Lower leg skin (tissue), 4 donors: ENCODE measurements around the gene RNF11. TPM values are rescaled to one million over a fixed set of nuclear protein-coding genes. Genes with fewer than 3 reads are reported as not detected.

Experiments used
- DNase-seq, 2 donors: peaks; one replicate each; pipeline ENCODE4 v3.0.0-alpha.2; 2019; ENCODE audit warnings: low spot score in 2 of 2
- H3K4me3 ChIP-seq: fragments of 200-600 bp; sonication (generic); 2 replicates; pipeline ENCODE4 v1.5.1; 2017; ENCODE audit warnings: mild to moderate bottlenecking, low read depth; ENCODE audit not compliant: poor library complexity, severe bottlenecking
- CTCF ChIP-seq, 3 donors: fragments of 450-650 bp; IDR thresholded peaks; one replicate each; pipeline ENCODE4 v1.5.1; 2016; ENCODE audit warnings: antibody characterized with exemption in 3 of 3, mild to moderate bottlenecking in 3 of 3, moderate library complexity in 2 of 3
- POLR2A ChIP-seq, 2 donors: fragments of 450-650 bp; IDR thresholded peaks; one replicate each; pipeline ENCODE4 v1.6.1; 2016 to 2017; ENCODE audit warnings: antibody characterized with exemption in 2 of 2, mild to moderate bottlenecking in 1 of 2, moderate library complexity in 1 of 2
- WGBS, 2 donors: methylation state at CpG; one replicate each; pipeline ENCODE4 v1.1.5; 2018; 5-methylcytosine and 5-hydroxymethylcytosine counted together
- intact Hi-C: fragments of 100-400 bp; cut with DNase I; formaldehyde crosslinking; loops from one replicate; pipeline ENCODE4 v1.15.0; 2023; ENCODE audit warnings: low total_unique reads
- total RNA-seq, 4 donors: library from RNA; depleted of rRNA; stranded (reverse); fragments of >200 nt; gene quantifications; one replicate each; pipeline ENCODE4 v1.1.0, GENCODE V29; 2016

Gene RNF11
- total RNA-seq, 4 donors from 2014 or later, result 65.4 to 95.3 (median 81.6) TPM

- no peak for DNase-seq
- no peak overlapping the region for H3K4me3 ChIP-seq
- intact Hi-C loops, result no loop called here
- TF ChIP-seq POLR2A (IDR thresholded peaks at IDR 0.05), result no peak
- no peak for TF ChIP-seq CTCF (IDR thresholded peaks at IDR 0.05)
Measured at GRCh38 chr1:51270751-51271150, 34.7 kb downstream of the RNF11 start.

- H3K4me3 ChIP-seq, result no peak overlapping the region
- no peak for TF ChIP-seq CTCF (IDR thresholded peaks at IDR 0.05)
- TF ChIP-seq POLR2A (IDR thresholded peaks at IDR 0.05), result no peak
- intact Hi-C loops, result no loop called here
- no peak for DNase-seq
Measured at GRCh38 chr1:51272916-51273315, 36.8 kb downstream of the RNF11 start.

- H3K4me3 ChIP-seq, result no peak overlapping the region
- TF ChIP-seq CTCF (IDR thresholded peaks at IDR 0.05), result no peak
- no peak for TF ChIP-seq POLR2A (IDR thresholded peaks at IDR 0.05)
- intact Hi-C loops, result no loop called here
- 93 to 97% methylated on average over 6 of the region's 6 CpGs for WGBS, 2 donors
- DNase-seq, result no peak
Measured at GRCh38 chr1:51274676-51275075, 38.6 kb downstream of the RNF11 start.

GRCh38 chr1:51276286-51276685 is 40.2 kb downstream of the RNF11 start:
- no peak for DNase-seq
- no peak overlapping the region for H3K4me3 ChIP-seq
- intact Hi-C loops, result no loop called here
- TF ChIP-seq POLR2A (IDR thresholded peaks at IDR 0.05) (no peak), CTCF (IDR thresholded peaks at IDR 0.05) (no peak)
- 85 to 89% methylated on average over 7 of the region's 7 CpGs for WGBS, 2 donors

- intact Hi-C loops, result no loop called here
Measured at GRCh38 chr1:51280321-51280978, 44.4 kb downstream of the RNF11 start.

More at GRCh38 chr1:51280321-51280978, 44.4 kb downstream of the RNF11 start:
- H3K4me3 ChIP-seq, result no peak overlapping the region
- no peak for DNase-seq
- no peak for TF ChIP-seq POLR2A (IDR thresholded peaks at IDR 0.05)
- TF ChIP-seq CTCF (IDR thresholded peaks at IDR 0.05), result no peak
- 61 to 67% methylated on average over 4 of the region's 4 CpGs for WGBS, 2 donors
